GM12878 (cell line): ENCODE measurements around the gene NCKAP5.

ENCODE experiments used
- ATF2 ChIP-seq: IDR thresholded peaks from 2 replicates; pipeline ENCODE4 v1.6.1; 2012; ENCODE audit warnings: low read length, inconsistent platforms
- BCL3 ChIP-seq: IDR thresholded peaks from 2 replicates; pipeline ENCODE4 v1.6.1; 2011; ENCODE audit warnings: borderline replicate concordance, low read depth, mild to moderate bottlenecking, moderate library complexity, low read length; ENCODE audit not compliant: insufficient read depth, poor library complexity, severe bottlenecking
- CHD2 ChIP-seq: IDR thresholded peaks from 2 replicates; pipeline ENCODE4 v1.6.1; 2011; ENCODE audit warnings: low read depth, low read length, improper control_type of control experiment, borderline replicate concordance
- GABPA ChIP-seq: IDR thresholded peaks from 2 replicates; pipeline ENCODE4 v1.6.1; 2014; ENCODE audit warnings: antibody characterized with exemption, low read depth, mild to moderate bottlenecking, inconsistent platforms
- HDAC6 ChIP-seq: fragments of 200-600 bp; sonication (generic); IDR thresholded peaks from one replicate; pipeline ENCODE4 v1.8.0; 2017; ENCODE audit warnings: antibody characterized with exemption; ENCODE audit not compliant: unreplicated experiment
- PML ChIP-seq: IDR thresholded peaks from 2 replicates; pipeline ENCODE4 v1.6.1; 2012; ENCODE audit warnings: low read length, inconsistent platforms
- POLR2A ChIP-seq: IDR thresholded peaks from 2 replicates; pipeline ENCODE4 v1.6.1; 2011; ENCODE audit warnings: low read depth, mild to moderate bottlenecking, low read length
- RB1 ChIP-seq: fragments of 450-650 bp; formaldehyde crosslinking; IDR thresholded peaks from 2 replicates; pipeline ENCODE4 v1.6.1; 2017; ENCODE audit warnings: mild to moderate bottlenecking, borderline replicate concordance
- ZNF274 ChIP-seq: IDR thresholded peaks from one replicate; pipeline ENCODE4 v1.8.0; 2011; ENCODE audit not compliant: insufficient read length, insufficient read depth
- TF ChIP-seq, protein P1 (sequence below), 3 experiments: IDR thresholded peaks in 2 of 3; conservative IDR thresholded peaks in 1 of 3; 2 replicates each; pipeline ENCODE4 v1.5.1; 2011; ENCODE audit warnings: low read depth in 3 of 3, low read length in 3 of 3, mild to moderate bottlenecking in 3 of 3, control low read depth in 2 of 3, moderate library complexity in 2 of 3, inconsistent platforms in 1 of 3, mixed read lengths in 1 of 3; ENCODE audit not compliant: control insufficient read depth in 2 of 3, insufficient read depth in 1 of 3; ENCODE audit errors: extremely low read depth in 1 of 3

- TF ChIP-seq POLR2A (no peak), ATF2 (no peak), BCL3 (no peak), CHD2 (no peak), PML (no peak), HDAC6 (no peak), ZNF274 (no peak), GABPA (no peak), RB1 (no peak)
- TF ChIP-seq, protein P1, sequence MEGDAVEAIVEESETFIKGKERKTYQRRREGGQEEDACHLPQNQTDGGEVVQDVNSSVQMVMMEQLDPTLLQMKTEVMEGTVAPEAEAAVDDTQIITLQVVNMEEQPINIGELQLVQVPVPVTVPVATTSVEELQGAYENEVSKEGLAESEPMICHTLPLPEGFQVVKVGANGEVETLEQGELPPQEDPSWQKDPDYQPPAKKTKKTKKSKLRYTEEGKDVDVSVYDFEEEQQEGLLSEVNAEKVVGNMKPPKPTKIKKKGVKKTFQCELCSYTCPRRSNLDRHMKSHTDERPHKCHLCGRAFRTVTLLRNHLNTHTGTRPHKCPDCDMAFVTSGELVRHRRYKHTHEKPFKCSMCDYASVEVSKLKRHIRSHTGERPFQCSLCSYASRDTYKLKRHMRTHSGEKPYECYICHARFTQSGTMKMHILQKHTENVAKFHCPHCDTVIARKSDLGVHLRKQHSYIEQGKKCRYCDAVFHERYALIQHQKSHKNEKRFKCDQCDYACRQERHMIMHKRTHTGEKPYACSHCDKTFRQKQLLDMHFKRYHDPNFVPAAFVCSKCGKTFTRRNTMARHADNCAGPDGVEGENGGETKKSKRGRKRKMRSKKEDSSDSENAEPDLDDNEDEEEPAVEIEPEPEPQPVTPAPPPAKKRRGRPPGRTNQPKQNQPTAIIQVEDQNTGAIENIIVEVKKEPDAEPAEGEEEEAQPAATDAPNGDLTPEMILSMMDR (IDR thresholded peaks at IDR 0.05 in 2 of 3, conservative IDR thresholded peaks at IDR 0.05 in 1 of 3; ENCODE audit: control insufficient read depth in 2 of 3, extremely low read depth in 1 of 3, insufficient read depth in 1 of 3, low read depth in 3 of 3, low read length in 3 of 3): no peak
Observed at GRCh38 chr2:133365117-133365516, 203.1 kb downstream of the NCKAP5 start.
